Mucosa of gallbladder (tissue), 1 donor: ENCODE data around the gene ILRUN. TPM values are rescaled to one million over a fixed set of nuclear protein-coding genes. Genes with fewer than 3 reads are reported as not detected.
"Not testable (repeated sequence)": the region's sequence is repeated elsewhere in the genome, so short reads cannot be mapped to it uniquely, and the experiment has no call there.

Experiments used
- DNase-seq: peaks from one replicate; pipeline ENCODE4 v3.0.0-alpha.2; 2020; ENCODE audit warnings: low spot score
- total RNA-seq: library from RNA; stranded (reverse); gene quantifications from one replicate; pipeline ENCODE4 v1.2.1, GENCODE V29; 2021
- donor health status: DM: no; HTN: no; CAD: no.

ILRUN gene
- total RNA-seq, 1 donor from 2014 or later, result 89.5 TPM

DNA sequence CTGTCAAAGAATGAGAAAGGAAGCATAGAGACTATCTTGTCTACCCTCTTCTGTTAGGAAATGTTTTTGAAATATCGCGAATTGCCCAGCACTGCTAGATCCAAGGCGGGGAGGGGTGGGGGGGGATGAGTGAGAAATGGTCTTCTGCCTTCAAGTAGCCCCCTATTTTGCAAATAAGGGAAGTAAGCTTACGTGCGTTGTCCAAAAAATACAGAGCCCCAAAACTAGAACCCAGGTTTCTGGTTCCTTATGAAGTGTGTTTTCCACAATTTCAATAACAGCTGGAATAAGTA, 923 bp upstream of the ILRUN start:
- DNase-seq, result no peak

DNA sequence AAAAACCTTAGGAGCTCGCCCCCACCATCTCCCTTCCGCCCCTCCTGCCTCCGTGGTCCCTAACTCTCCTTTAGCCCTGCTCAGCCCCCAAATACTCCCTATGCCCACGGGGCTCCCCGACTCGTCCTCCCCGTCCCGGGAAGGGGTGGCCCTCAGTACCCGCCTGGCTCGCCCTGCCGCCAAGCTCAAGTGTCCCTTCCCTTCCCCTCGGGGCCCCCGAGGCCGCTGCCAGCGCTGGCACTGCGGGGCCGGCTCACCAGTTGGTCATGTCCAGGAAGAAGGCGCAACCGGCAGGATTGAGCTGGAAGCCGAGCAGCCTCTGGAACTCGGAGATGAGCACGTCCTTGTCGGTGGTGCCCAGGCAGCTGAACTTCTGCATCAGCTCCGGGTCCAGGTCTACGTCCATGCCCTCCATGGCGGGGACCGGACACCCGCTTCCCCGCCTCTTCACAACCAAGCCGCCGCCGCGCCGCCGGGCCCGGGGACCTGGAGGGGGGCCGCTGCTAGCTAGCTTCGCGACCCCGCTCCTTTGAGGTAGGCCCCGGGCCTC, 303 bp downstream of the ILRUN start:
- DNase-seq, result peak; percentile 38

DNA sequence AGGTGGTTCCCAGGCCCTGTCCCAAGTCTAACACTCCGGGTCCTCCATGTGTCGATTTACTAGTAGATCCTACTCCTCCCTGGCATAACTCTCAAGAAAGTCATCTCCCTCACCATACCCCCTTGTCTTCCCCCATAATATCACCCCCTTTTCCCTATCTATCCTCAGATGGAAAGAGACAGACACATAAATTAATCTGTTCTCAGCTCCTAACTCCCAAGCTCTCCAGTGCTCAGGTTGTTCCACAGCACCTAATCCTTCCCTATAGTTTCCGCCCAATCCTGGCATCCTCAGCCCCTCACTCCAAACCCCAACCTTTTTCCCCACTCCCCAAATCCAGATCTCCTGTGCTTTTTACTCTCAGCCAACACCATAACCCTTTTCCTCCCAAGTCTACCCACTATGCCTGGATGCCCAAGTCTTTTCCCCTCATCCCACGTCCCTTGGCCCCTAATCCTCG, 808 bp downstream of the ILRUN start:
- no peak for DNase-seq

DNA sequence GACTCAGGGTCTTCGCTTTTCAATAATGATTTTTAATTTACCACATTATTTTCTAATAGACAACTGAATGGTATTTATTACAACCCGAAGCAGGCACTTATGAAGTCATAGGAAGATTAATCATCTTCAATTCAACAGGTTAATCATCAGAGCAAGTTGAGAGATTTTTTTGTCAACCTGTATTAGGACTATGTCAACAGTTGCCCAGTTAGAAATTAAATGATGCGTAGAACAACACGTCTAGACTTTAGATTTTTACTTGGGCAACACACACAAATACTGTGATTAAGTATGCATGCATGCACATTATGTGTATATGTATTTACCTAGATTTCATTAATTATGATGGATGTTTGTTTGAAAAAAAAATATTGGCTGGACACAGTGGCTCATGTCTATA, 4.3 kb downstream of the ILRUN start:
- DNase-seq, result no peak

DNA sequence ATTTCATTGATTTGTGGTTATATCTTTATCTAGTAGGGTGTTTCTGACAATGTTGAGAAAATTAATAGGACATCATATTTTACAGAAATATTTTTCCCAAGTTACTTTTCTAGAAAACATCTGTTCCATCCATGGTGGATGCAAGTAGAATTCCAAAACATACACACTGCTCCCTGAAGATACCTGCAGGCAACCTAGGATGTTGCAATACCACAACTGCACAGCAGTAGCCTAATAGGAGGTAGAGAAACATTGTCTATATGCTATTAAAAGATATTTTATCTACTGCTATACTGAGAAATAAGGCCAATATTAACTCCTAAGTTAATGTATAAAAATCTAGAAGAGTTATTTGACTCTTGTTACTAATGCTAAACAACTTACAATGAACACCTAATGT, 6.8 kb downstream of the ILRUN start:
- DNase-seq, result no peak

DNA sequence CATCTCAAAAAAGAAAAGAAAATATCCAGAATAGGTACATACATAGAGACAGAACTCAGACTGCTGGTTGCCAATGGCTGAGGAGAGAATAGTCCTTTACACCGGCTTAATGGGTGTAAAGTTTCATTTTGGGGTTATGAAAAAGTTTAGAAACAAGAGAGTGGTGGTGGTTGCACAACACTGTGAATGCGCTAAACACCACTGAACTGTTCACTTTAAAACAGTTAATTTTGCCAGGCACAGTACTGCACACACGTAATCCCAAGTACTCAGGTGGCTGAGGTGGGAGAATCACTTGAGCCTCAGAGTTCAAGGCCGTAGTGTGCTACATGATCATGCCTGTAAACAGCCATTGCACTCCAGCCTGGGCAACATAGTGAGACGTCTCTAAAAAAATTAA, 7.6 kb downstream of the ILRUN start:
- DNase-seq, result no peak

DNA sequence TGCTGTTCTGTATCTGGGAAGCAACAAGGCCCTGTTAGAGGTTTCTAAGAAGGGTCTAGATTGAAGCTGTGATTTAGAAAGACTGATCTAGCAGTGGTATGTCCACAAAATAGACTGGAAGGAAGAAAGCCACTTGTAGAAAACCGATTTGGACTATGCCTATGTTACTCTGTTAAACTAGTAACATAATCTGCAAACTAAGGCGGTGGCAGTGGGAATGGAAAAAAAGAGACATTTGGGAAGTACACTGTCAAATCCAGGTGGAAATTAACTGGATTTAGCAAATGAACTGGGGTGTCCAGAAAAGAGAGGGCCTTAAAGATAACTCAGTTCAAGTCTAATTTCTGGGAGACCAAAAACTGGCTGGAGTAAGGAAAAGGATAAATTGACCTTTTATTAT, 11.6 kb downstream of the ILRUN start:
- DNase-seq, result no peak

DNA sequence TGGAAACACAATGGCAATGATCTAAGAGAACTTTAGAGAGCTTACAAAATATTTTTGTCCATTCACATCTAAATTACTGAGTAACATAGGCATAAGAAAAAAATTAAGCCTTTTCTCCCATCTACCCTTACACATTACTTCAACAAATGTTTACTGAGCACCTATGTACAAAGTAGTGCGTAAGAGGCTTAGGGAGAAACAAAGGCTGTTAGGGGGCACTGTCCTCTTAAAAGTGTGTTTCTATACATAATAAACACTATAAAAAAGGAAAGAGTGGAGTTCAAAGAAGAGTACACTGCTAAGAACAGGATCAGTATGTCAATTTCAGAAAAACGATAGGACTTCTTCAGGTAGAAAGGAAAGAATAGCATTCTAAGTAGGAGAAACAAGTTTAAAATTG, 12.2 kb downstream of the ILRUN start:
- DNase-seq, result no peak

DNA sequence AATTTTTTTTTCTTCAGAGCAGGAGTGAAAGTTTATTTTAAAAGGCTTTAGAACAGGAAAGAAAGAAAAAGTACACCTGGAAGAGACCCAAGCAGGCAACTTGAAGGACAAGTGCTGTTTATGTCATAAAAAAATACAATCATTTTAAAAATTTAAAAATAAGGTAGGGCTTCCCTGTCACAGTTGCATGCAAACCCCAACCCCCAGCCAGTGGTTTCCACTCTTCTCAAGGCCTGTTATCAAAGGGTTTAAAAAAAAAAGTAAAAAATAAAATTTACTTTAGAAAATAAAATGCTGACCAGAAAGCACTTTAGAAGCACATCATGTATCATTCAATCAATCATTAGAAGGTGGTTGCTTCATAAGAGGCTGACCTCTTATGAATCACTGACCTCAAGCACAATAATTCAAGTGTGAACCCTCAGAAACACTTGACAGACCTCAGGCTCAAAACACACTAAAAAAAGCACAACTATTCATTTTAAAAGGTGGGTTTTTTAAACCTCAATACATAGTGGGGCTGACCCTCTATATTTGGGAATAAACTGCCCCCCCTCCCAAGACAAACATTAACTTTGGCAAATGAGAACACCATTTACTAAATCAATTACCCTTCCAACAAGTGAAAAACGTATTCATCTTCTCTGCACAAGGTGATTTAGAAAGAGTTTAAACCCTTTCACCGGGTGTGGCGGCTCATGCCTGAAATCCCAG, 15.6 kb downstream of the ILRUN start:
- no peak for DNase-seq

DNA sequence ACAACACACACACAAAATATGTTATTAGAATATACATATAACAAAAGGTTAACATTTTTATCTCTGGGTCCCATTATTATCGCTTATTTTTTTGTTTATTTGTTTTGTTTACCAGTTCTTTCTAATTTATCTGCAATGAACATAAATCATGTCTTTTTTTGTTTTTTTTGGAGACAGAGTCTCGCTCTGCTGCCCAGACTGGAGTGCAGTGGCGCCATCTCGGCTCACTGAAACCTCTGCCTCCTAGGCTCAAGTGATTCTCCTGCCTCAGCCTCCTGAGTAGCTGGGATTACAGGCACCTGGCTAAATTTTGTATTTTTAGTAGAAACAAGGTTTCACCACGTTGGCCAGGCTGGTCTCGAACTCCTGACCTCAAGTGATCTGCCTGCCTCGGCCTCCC, 16.3 kb downstream of the ILRUN start:
- DNase-seq, result not testable (repeated sequence)

DNA sequence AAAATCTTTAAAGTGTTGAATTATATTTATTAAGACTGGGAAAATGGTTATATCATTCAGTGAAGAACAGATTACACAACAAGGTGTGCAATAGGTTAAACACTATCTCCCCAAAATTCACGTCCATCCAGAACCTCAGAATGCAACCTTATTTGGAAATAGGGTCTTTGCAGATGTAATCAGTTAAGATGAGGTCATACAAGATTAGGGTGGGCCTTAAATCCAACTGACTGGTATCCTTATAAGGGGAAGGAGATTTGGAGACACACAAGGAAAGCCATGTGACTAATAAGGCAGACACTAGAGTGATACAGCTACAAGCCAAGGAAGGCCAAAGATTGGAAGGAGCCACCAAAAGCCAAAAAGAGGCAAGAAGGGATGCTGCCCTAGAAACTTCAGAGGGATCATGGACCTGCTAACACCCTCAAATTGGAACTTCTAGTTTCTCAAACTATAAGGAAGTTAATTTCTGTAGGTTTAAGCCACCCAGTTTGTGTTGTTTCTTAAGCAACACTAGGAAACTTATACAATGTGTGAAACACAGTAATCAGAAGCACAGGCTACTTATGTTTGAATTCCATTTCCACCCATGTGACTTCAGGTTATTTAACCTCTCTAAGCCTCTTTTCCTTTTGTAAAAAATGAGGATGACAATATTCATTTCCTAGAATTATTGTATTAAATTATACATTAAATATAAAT, 16.9 kb downstream of the ILRUN start:
- DNase-seq, result no peak

DNA sequence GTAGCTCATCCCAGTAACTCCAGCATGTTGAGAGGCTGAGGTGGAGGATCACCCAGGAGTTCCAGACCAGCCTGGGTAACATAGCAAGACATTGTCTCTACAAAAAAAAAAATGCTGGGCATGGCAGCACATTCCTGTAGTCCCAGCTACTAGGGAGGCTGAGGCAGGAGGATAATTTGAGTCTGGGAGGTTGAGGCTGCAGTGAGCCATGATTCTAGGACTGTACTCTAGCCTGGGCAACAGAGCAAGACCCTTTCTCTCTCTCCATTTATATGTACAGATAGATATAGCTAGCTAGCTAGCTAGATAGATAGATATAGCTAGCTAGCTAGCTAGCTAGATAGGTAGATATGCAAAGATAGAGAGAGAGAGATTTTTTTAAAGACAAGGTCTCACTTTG, 20.4 kb downstream of the ILRUN start:
- DNase-seq, result no peak

DNA sequence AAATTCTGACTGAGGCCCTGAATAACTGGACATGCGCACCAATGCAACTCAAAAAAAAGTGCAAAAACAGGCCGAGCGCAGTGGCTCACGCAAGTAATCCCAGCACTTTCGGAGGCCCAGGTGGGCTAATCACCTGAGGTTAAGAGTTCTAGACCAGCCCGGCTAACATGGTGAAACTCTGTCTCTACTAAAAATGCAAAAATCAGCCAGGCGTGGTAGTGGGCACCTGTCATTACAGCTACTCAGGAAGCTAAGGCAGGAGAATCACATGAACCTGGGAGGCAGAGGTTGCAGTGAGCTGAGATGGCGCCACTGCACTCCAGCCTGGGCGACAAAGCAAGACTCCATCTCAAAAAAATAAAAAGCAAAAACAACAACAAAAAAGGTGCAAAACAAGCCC, 21.6 kb downstream of the ILRUN start:
- DNase-seq, result not testable (repeated sequence)

DNA sequence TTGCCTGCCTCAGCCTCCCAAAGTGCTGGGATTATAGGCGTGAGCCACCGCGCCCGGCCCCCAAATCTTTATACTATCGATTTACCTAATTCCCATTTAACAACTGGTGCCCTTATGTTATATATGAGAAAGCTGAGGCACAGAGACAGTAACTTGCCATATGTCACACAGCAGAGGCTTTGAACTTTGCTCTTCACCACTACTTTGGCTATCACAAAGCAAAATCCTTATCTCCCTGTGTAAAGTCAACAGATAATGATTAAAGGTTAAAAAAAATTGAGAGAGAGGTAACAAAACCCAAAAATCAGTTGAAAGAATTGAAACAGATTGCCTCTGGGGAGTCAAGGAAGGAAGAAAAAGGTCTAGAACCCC, 22.3 kb downstream of the ILRUN start:
- DNase-seq, result no peak

DNA sequence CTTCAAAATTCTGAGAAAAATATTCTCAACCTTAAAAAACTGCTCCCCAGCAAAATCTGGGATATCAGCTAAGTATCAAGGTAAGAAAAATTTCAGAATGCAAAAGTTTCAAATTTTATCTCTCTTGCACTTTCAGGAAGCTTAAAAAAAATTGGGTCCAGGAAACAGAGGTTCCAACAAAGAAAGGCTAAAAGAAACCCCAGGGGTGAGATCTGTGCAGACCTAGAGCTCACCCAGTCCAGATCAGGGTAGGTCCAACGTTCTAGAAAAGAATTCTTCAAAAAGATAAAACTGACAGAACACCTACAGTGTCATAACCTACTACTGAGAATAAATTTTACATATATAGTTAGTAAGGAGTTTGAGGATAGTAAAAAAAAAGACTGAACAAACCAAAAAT, 23.5 kb downstream of the ILRUN start:
- DNase-seq, result no peak

DNA sequence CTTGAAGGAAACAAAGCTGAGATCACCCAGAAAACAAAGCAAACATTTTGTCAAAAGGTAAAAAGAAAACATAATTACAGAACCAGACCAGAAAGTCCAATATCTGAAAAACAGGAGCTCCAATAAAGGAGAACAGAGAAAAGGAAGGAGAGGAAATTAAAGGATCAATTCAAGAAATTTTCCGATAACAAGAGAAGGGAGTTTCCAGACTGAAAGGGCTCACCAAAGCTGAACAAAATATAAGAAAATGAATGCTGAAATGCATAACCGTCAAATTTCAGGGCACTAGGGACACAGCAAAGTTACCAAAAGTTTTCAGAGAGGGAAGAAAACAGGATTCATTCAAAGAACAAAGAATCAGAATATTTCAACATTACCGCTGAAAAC, 23.9 kb downstream of the ILRUN start:
- DNase-seq, result no peak

DNA sequence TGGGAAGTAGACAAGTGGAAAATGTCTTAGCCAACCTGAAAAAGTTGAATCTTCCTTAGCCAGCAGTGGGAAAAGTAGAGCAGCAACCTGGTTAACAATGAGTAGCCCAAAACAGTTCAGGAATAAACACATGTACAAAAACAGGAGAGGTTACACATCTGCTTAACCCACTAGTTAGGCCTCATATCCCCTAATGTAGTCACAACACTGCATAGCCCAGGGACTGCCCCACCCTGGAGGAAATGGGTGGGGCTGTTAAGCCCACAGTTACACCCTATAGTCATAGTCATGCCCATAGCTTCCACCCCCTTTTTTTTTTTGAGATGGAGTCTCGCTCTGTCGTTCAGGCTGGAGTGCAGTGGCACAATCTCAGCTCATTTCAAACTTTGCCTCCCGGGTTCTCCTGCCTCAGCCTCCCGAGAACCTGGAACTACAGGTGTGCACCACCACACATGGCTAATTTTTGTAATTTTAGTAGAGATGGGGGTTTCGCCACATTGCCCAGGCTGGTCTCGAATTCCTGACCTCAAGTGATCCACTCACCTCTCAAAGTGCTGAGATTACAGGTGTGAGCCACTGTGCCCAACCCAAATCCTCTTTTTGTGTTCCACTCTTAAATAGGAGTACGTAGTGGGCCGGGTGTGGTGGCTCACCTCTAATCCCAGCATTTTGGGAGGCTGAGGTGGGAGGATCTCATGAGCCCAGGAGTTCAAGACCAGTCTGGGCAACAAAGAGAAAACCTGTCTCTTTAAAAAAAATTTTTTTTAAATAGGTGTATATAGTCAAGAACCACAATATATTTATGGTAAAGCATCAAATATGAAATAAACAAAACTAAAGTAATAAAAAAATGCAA, 24.5 kb downstream of the ILRUN start:
- DNase-seq, result no peak

DNA sequence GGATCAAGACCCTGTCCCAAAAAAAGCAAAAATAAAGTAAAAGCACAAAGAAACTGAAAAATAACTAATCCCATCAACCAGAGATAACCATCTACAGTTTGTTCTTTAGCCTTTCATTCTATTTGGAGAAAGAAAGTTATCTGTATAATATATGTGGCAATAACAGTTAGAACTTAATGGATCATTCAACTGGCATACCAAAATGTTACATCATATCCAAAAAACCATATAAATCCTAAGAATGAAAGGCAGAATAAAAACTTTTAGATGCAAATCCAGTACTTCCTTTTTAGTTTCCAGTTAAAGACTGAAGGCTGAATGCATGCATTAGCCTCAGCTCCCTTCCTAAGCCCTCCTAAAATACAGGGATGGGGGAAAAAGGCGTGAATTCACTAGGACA, 25.2 kb downstream of the ILRUN start:
- no peak for DNase-seq

DNA sequence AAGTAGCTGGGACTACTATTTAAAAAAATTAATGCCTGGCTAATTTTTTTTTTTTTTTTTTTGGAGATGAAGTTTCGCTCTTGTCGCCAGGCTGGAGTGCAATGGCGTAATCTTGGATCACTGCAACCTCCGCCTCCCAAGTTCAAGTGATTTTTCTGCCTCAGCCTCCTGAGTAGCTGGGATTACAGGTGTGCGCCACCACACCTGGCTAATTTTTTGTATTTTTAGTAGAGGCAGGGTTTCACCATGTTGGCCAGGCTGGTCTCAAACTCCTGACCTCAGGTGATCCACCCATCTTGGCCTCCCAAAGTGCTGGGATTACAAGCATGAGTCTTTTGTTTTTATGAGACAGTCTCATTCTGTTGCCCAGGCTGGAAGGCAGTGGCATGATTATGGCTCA, 27.8 kb downstream of the ILRUN start:
- DNase-seq, result not testable (repeated sequence)

DNA sequence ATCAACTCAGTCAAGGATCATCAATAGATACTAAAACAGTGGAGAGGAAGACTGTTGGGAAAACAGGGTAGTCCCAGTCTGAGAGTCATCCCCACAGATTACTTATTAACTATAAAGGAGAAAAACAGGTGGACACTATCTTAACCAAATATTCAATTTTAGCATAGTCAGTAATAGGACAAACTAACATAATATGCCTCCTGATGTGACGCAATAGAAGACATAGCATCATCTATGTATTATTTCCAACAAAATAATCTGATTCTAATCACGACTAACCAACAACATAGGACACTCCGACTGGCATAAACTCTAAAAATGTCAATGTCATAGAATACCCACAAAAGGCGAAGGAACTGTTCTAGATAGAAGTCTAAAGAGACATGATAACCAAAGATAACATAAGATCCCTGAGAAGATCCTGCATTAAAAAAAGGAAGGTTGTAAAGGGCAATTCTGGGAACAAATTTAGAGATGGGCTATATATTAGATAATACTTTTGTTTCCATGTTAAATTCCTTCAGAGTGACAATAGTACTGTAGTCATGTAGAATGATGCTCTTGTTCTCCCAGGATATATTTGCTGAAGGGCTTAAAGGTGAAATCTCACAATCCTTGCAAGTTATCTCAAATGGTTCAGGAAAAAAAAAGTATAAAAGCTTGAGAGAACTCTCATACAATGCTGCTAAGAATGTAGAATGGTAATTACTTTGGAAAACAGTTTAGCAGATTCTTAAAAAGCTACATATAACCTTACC, 28.9 kb downstream of the ILRUN start:
- no peak for DNase-seq

DNA sequence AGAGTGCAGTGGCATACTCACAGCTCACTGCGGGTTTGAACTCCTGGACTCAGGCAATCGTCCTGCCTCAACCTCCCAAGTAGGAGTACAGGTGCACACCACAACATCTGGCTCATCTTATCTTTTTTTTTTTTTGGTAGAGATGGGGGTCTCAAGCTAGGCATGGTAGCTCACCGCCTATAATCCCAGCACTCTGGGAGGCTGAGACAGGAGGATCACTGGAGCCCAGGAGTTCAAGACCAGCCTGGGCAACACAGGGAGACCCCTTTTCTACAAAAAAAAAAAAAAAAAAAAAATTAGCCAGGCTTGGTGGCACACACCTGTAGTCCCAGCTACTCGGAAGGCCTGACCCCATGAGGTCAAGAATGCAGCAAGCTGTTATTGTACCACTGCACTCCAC, 31.5 kb downstream of the ILRUN start:
- DNase-seq, result no peak
